Kidney capillary endothelial cell (primary cell): ENCODE data around the gene ANKS1A.

ENCODE experiments used
- DNase-seq: peaks from one replicate; pipeline ENCODE4 v3.0.0-alpha.2; 2018; ENCODE audit warnings: low spot score

The ANKS1A gene

GRCh38 chr6:35072698-35073055 lies 183.6 kb downstream of the ANKS1A start:
- no peak for DNase-seq

GRCh38 chr6:35073211-35073610 lies 184.2 kb downstream of the ANKS1A start:
- DNase-seq, result no peak

- DNase-seq, result no peak
Observed at GRCh38 chr6:35073766-35074471, 184.9 kb downstream of the ANKS1A start.

GRCh38 chr6:35076997-35077712 lies 188.1 kb downstream of the ANKS1A start:
- DNase-seq, result no peak

GRCh38 chr6:35077713-35078105 lies 188.7 kb downstream of the ANKS1A start:
- DNase-seq, result no peak

GRCh38 chr6:35078226-35078850 lies 189.3 kb downstream of the ANKS1A start:
- no peak for DNase-seq

GRCh38 chr6:35078896-35079295 lies 189.8 kb downstream of the ANKS1A start:
- DNase-seq, result no peak

GRCh38 chr6:35079311-35080000 lies 190.4 kb downstream of the ANKS1A start:
- DNase-seq, result no peak

GRCh38 chr6:35080016-35080680 lies 191.1 kb downstream of the ANKS1A start:
- no peak for DNase-seq

GRCh38 chr6:35080821-35081425 lies 191.9 kb downstream of the ANKS1A start:
- no peak for DNase-seq

GRCh38 chr6:35081426-35081851 lies 192.4 kb downstream of the ANKS1A start:
- no peak for DNase-seq

- no peak for DNase-seq
Observed at GRCh38 chr6:35082046-35082732, 193.1 kb downstream of the ANKS1A start.

GRCh38 chr6:35082733-35083403 lies 193.8 kb downstream of the ANKS1A start:
- DNase-seq, result no peak

GRCh38 chr6:35083507-35083906 lies 194.5 kb downstream of the ANKS1A start:
- no peak for DNase-seq

GRCh38 chr6:35084041-35084491 lies 195.0 kb downstream of the ANKS1A start:
- DNase-seq, result no peak

- no peak for DNase-seq
Observed at GRCh38 chr6:35084511-35085203, 195.6 kb downstream of the ANKS1A start.

GRCh38 chr6:35085359-35086281 lies 196.6 kb downstream of the ANKS1A start:
- DNase-seq, result no peak

- DNase-seq, result no peak
Observed at GRCh38 chr6:35086282-35086632, 197.2 kb downstream of the ANKS1A start.
